Measurements from ENCODE around the gene STAT6. TPM values are rescaled to one million over a fixed set of nuclear protein-coding genes. Genes with fewer than 3 reads are reported as not detected.
"Not testable (repeated sequence)": the region's sequence is repeated elsewhere in the genome, so short reads cannot be mapped to it uniquely, and the experiment has no call there.

The STAT6 gene
- total RNA-seq, 1 donor from 2014 or later, result 108 TPM

GRCh38 chr12:57126561-57126960 is 15.4 kb upstream of the STAT6 start:
- no peak for ATAC-seq

- ATAC-seq, result no peak
Measured at GRCh38 chr12:57126061-57126460, 14.9 kb upstream of the STAT6 start.

GRCh38 chr12:57124261-57124877 is 13.2 kb upstream of the STAT6 start:
- ATAC-seq, result peak; percentile 57

DNA sequence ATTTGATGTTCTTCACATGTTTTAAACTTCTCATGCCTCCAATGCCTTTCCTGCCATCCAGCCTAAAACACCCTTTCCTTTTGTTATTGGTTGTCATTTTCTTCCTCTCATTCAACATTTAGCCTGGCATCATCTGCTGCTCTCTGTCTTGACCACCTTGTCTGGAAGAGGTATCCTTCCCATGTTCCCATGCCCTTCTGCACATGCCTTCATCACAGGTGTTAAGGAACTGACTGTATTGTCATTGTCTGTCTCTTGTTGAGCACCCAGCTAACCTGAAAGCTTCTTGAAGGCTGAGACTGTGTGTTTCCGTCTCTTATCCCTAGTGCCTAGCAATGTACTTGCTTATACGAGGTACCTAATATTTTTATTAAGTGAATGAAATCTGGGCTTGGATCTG is 12.7 kb upstream of the STAT6 start:
- ATAC-seq, result no peak

DNA sequence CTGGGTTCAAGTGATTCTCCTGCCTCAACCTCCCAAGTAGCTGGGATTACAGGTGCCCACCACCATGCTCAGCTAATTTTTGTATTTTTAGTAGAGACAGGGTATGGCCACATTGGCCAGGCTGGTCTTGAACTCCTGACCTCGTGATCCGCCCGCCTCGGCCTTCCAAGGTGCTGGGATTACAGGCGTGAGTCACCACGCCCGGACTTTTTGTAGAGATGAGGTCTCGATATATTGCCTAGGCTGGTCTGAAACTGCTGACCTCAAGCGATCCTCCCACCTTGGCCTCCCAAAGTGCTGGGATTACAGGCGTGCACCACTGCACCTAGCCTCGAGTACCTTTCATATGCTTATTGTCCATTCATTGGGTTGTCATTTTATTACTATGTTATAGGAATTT is 9.6 kb upstream of the STAT6 start:
- ATAC-seq, result not testable (repeated sequence)

DNA sequence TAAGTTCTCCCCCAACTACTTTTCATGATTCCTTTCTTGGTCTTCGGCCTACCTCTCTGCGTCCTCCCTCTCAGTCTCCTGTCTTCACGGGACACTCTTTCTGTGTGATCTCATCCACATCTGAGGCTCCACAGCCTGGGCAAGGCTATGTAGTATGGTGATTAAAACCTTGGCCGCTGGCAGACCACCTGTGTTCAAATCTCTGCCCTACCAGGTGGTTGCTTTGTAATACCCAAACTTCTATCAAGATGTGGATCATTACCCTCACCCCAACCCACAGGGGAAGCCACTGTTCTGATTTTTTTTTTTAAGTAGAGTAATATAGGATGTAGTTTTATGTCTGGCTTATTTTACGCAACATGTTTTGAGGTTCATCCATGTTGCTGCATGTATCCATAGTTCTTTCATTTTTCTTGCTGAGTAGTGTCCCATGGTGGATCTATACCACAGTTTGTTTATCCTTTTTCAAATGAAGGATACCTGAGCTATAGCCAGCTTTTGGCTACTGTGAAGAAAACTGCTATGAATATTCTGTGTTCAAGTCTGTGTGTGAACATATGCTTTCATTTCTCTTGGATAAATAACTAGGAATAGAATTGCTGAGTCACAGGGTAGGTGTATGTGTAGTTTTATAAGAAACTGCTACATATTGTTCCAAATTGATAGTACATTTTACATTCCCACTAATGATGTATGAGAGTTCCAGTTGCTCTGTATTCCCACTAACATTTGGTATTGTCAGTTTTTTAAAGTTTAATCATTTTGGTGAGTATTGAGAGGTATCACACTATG is 8.3 kb upstream of the STAT6 start:
- ATAC-seq, result no peak

DNA sequence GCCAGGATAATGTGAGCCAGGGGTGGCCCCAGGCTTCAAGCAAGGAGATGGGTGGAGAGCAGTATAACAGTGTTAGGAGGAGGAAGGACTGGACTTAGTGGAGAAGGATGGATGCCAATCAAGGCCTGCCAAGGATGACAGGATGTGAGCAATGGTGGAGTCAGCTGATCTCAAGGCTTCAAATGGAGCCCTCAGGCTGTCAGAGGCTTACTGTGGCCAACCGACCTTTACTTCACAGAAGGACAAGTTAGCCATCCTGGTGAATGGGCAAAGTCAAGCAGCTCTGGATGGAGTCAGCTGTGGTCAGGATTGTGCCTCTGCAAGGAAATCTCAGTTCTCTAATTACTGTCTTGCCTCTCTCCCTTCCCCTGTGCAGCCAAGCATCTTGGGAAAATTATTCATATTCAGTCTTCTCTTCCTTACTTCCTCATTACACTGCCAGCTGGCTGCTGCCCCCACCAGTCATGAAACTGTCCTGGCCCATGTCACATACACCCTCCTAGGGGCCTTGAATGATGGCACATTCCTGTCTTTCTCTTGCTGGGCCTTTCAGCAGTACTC is 7.6 kb upstream of the STAT6 start:
- peak; percentile 76 for ATAC-seq

GRCh38 chr12:57116580-57117281 is 5.6 kb upstream of the STAT6 start:
- ATAC-seq, result no peak

GRCh38 chr12:57112492-57113294 is 1.5 kb upstream of the STAT6 start:
- no peak for ATAC-seq

- peak; percentile 3 for ATAC-seq
Measured at GRCh38 chr12:57110104-57111030, 795 bp downstream of the STAT6 start.

DNA sequence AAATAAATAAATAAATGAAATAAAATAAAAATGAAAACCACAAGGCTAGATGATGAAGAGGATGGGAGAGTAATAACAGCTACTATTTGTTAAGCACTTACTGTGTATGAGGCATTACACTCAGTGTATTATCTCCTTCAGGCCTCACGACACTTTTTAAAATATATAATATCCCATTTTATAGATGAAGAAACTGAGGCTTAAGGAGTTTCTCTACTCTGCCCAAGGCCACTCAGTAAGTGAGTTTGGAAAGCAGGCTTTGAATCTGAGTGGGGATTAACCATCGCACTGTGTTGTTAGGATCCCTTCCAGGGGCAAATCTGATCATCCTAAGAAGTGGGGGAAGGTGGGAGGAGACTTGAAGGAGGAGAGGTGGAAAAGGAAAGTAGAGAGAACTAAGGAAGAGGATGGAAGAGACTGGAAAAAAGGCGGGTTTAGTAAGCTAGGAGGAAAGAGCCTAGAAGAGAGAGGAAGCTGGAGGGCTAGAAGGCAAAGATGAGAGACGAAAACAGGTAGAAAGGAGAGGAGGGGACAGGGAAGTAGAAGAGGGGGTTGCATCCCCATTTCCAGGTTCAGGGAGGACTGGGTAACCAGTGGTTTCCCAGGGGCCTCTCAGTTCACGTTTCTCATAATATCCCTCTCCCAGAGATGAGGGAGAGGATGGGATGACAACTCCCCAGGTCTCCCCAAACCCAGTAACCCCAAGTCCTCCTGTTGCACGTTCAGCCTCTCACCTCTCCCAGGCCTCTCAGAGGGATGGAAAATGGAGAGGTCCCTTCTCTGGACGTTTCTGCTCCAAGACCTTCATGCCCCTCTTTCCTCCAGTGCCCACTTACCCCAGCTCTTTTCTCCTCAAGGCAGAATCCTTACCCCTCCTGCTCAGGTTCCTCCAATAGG is 1.7 kb downstream of the STAT6 start:
- no peak for ATAC-seq

DNA sequence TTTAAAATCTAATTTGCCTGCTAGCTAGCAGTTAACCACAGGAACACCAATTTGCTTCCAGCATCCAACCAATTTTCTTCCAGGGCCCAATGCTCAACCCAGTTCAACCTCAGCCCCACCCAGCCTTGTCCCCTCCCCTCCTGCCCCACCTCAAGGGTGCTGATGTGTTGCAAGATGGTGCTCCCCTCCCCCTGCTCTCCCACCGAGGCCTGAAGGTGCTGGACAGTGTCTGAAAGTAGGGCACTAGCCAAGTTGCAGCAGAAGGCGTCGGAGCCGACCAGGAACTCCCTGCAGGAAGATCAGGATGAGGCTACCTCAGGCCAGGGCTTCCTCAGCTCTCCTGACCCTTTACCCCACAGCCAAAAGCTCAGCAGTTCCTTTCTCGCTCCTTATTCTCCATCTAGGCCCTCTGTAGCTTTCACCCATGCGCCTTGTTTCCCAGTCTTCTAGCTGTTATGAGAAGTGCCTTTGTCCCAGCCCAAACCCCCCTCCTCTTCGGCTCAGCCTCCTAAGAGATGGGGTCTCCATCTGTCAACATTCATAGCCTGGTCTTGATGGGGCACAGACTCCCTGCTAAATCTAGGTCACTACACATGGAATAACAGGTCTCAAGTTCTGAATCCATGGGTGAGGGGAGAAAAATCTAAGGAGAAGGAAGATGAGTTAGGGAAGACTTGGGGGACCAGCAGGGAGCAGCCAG is 3.6 kb downstream of the STAT6 start:
- no peak for ATAC-seq

- ATAC-seq, result no peak
Measured at GRCh38 chr12:57106021-57106708, 5.0 kb downstream of the STAT6 start.

DNA sequence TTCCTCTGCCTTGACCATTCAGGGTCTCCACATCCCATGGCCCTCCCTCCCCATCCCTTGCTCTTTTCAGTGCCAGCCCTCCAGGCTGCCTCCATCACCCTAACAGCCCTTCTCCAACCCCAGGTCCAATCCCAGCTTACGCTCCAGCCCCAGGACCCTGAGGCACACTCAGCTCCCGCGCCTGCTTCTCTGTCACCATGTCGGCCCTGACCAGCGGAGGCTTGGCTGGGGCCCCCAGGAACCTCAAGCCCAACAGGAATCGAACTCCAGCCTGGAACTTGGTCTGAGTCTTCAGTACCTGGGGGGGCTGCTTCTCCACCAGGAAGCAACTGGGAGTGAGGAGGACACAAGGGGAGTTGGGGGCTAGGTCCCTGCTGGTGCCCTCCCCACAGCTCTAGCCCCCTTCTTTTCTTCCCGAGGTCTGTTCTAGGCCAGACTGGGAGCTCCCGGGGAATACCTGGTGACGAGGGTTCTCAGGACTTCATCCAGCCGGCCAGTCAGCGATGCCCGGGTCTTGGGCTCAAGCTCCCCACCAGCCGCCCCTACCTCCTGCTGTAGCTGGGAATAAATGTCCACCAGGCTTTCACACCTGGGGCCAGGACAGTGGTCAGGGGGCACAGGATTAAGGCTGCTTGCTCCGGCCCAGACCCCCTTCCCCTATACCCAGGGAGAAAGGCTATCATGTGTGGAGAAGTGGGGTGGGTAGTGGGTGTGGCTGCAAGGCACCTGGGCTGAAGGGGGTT is 6.0 kb downstream of the STAT6 start:
- ATAC-seq, result no peak

GRCh38 chr12:57104292-57104910 is 6.8 kb downstream of the STAT6 start:
- ATAC-seq, result no peak

DNA sequence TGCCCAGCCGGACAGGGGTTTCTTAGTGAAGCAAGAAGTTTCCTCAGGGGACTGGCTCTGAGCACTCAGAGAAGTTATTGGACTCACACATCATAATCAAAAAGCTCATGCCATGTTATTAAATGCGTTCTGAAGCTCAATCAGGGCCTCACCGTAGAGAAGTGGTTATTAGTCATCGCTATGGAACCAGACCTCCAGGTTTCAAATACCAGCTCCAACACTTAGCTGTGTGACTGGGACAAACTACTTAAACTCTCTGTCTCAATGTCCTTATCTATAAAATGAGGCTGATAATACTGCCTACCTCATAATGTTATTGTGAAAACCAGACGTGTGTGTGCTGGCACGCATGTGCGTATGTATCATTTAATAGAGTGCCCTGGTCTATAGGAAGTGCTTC is 7.3 kb downstream of the STAT6 start:
- no peak for ATAC-seq

DNA sequence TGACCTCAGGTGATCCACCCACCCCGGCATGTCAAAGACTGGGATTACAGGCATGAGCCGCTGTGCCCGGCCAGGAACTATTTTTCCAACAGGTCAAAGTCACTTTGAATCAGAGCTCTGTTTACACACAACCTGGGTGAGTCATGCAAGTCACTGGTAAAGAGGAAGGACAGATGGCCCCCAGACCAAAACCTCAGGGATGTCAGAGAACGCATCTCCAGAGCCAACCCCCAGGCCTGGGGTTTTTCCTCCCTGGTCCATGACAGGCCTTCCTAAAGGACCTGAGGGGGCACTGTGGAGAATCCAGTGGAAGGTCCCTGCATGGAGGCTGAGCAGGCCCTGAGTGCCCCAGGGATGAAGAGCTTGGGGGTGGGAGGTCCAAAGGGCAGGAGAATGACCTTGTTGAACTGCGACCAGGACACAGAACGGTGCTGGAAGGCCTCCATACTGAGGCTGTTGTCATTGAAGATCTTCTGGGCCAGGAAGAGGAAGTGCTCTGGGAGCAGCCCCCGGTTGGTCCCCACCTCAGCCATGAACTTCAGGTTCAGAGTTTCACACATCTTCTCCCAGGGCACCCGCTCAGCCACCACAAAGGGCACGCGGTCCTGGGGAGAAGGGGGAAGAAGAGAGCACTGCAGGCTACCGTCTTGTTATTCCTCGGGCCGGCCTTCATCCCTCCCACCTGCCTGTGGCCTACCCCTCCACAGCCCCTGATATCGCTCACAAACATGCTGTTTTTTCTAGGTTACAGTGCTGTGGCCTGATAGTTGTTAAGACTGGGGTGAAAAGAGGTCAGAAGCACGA is 9.1 kb downstream of the STAT6 start:
- no peak for ATAC-seq

All from esophagus mucosa (tissue), 1 donor.